Measurements from ENCODE around the gene HECW1. TPM values are rescaled to one million over a fixed set of nuclear protein-coding genes. Genes with fewer than 3 reads are reported as not detected.

The HECW1 gene
- total and polyA plus RNA-seq, 5 donors from 2014 or later, result 0.11 to 0.68 (median 0.34) TPM; not detected in 1

DNA sequence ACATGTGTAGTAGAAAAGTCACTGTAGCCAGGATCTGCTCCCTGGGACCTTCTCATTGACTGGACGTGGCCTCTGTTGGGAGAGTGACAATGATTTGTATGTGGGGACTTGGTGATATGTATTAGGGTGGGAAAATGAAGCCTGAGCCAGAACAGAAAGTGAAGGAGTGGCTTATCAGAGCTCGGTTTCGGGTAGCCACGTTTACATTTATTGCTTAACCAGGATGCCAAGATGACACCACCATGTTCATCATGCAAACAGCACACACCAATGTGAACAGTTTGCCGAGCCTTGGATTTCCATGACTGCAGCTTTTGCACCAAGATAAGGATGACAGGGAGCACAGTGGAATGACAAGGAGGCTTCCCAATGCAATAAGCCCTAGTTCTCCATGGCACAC, 357.7 kb downstream of the HECW1 start:
- H3K27me3 ChIP-seq (ENCODE audit: control insufficient read depth, insufficient read depth, low read length), result no peaks in the 10 kb centered on the region
- no peak for DNase-seq
- no peaks in the 10 kb centered on the region for H3K36me3 ChIP-seq (ENCODE audit: control insufficient read depth, insufficient read depth, low read length)
- Mint-ChIP-seq H3K27me3 (peaks cover 20% of the 10 kb centered on the region), H3K4me1 (peaks cover 0 to 2% (median 0%) of the 10 kb centered on the region in 4 donors), H3K27ac (no peak overlapping the region), H3K36me3 (no peaks in the 10 kb centered on the region), H3K9me3 (no peaks in the 10 kb centered on the region), H3K4me3 (no peak overlapping the region)
- H3K27ac ChIP-seq (ENCODE audit: insufficient read depth, low read length, poor library complexity, severe bottlenecking), result no peak overlapping the region
- no peaks in the 10 kb centered on the region for H3K4me1 ChIP-seq (ENCODE audit: control insufficient read depth, insufficient read depth, low read length, poor library complexity, severe bottlenecking)
- no peak for ATAC-seq (ENCODE audit: low read depth in 2 of 2)
- no peaks in the 10 kb centered on the region for H3K9me3 ChIP-seq (ENCODE audit: control insufficient read depth in 2 of 2, low read length in 2 of 2)
- no peak overlapping the region for H3K4me3 ChIP-seq (ENCODE audit: low read depth, low read length)

DNA sequence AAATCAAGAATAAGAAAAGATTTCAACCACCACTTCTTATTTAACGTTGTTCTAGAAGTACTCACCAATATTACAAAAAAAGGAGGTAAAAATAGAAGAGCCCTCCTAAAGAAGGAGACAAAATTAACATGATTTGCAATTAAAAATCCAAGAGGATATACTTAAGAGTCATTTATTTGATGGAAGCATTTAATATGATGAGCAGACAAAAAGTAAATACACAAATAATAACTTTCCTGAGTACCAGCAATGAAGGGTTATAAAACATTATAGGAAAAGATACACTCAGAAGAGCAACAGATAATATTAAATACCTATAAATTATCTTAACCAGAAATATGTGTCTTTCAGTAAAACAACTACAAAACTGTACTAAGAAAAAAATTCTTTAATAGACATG, 363.5 kb downstream of the HECW1 start:
- Histone ChIP-seq H3K4me3 (ENCODE audit: low read depth, low read length) (no peak overlapping the region), H3K9me3 (ENCODE audit: control insufficient read depth in 2 of 2, low read length in 2 of 2) (no peaks in the 10 kb centered on the region), H3K27ac (ENCODE audit: insufficient read depth, low read length, poor library complexity, severe bottlenecking) (no peak overlapping the region), H3K4me1 (ENCODE audit: control insufficient read depth, insufficient read depth, low read length, poor library complexity, severe bottlenecking) (peaks cover 4% of the 10 kb centered on the region), H3K36me3 (ENCODE audit: control insufficient read depth, insufficient read depth, low read length) (no peaks in the 10 kb centered on the region), H3K27me3 (ENCODE audit: control insufficient read depth, insufficient read depth, low read length) (no peaks in the 10 kb centered on the region)
- H3K27me3 Mint-ChIP-seq, result peaks cover 17% of the 10 kb centered on the region
- H3K9me3 Mint-ChIP-seq, result peaks cover 0 to 2% (median 0%) of the 10 kb centered on the region in 7 donors
- peaks cover 0 to 14% (median 3%) of the 10 kb centered on the region in 4 donors for H3K4me1 Mint-ChIP-seq
- no peak overlapping the region for H3K27ac Mint-ChIP-seq
- no peak for ATAC-seq (ENCODE audit: low read depth in 2 of 2)
- H3K36me3 Mint-ChIP-seq, result no peaks in the 10 kb centered on the region
- no peak overlapping the region for H3K4me3 Mint-ChIP-seq
- DNase-seq, result no peak

DNA sequence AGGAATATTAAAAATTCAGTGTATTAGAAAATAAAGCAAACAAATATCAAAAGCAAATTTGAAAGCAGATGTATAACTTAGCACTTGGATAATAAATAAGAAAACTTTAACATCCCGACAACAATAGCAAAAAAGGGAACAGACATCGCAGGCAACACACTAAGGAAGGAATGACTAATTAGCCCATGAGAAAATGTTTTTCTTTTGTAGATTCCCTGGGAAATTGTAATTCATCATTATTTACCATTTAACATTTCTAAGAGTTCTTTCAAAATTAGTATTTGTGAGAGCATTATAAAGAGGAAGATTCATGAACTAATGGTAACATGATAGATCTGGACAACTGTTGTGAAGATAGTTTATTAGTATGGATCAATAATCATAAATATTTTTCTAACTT, 364.4 kb downstream of the HECW1 start:
- H3K27me3 Mint-ChIP-seq, result peaks cover 17% of the 10 kb centered on the region
- no peaks in the 10 kb centered on the region for H3K27me3 ChIP-seq (ENCODE audit: control insufficient read depth, insufficient read depth, low read length)
- no peaks in the 10 kb centered on the region for H3K9me3 ChIP-seq (ENCODE audit: control insufficient read depth in 2 of 2, low read length in 2 of 2)
- H3K27ac Mint-ChIP-seq, result no peak overlapping the region
- peaks cover 0 to 2% (median 0%) of the 10 kb centered on the region in 7 donors for H3K9me3 Mint-ChIP-seq
- no peak overlapping the region for H3K27ac ChIP-seq (ENCODE audit: insufficient read depth, low read length, poor library complexity, severe bottlenecking)
- no peaks in the 10 kb centered on the region for H3K36me3 Mint-ChIP-seq
- H3K36me3 ChIP-seq (ENCODE audit: control insufficient read depth, insufficient read depth, low read length), result no peaks in the 10 kb centered on the region
- H3K4me3 Mint-ChIP-seq, result no peak overlapping the region
- no peak for ATAC-seq (ENCODE audit: low read depth in 2 of 2)
- H3K4me3 ChIP-seq (ENCODE audit: low read depth, low read length), result no peak overlapping the region
- peaks cover 4% of the 10 kb centered on the region for H3K4me1 ChIP-seq (ENCODE audit: control insufficient read depth, insufficient read depth, low read length, poor library complexity, severe bottlenecking)
- H3K4me1 Mint-ChIP-seq, result peaks cover 0 to 14% (median 3%) of the 10 kb centered on the region in 4 donors
- no peak for DNase-seq

DNA sequence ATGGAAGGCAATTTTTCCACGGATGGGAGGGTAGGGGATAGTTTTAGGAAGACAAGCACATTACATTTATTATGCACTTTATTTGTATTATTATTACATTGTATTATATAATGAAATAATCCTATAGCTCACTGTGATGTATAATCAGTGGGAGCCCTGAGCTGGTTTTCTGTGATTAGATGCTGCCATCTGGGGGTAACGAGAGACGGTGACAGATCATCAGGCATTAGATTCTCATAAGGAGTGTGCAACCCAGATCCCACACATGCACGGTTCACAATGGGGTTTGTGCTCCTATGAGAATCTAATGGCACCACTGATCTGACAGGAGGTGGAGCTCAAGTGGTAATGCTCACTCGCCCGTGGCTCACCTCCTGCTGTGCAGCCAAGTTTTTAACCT, 366.6 kb downstream of the HECW1 start:
- Mint-ChIP-seq H3K4me1 (peaks cover 0 to 14% (median 3%) of the 10 kb centered on the region in 4 donors), H3K36me3 (no peaks in the 10 kb centered on the region), H3K27ac (peak overlapping the region in 1 of 3 donors; percentile 14), H3K9me3 (peaks cover 0 to 2% (median 0%) of the 10 kb centered on the region in 7 donors), H3K4me3 (no peak overlapping the region), H3K27me3 (peaks cover 6% of the 10 kb centered on the region)
- no peaks in the 10 kb centered on the region for H3K36me3 ChIP-seq (ENCODE audit: control insufficient read depth, insufficient read depth, low read length)
- DNase-seq, result peak in 1 of 3 donors; percentile 8
- no peak for ATAC-seq (ENCODE audit: low read depth in 2 of 2)
- H3K27me3 ChIP-seq (ENCODE audit: control insufficient read depth, insufficient read depth, low read length), result no peaks in the 10 kb centered on the region
- no peak overlapping the region for H3K27ac ChIP-seq (ENCODE audit: insufficient read depth, low read length, poor library complexity, severe bottlenecking)
- no peaks in the 10 kb centered on the region for H3K9me3 ChIP-seq (ENCODE audit: control insufficient read depth in 2 of 2, low read length in 2 of 2)
- H3K4me1 ChIP-seq (ENCODE audit: control insufficient read depth, insufficient read depth, low read length, poor library complexity, severe bottlenecking), result peaks cover 4% of the 10 kb centered on the region
- H3K4me3 ChIP-seq (ENCODE audit: low read depth, low read length), result no peak overlapping the region

DNA sequence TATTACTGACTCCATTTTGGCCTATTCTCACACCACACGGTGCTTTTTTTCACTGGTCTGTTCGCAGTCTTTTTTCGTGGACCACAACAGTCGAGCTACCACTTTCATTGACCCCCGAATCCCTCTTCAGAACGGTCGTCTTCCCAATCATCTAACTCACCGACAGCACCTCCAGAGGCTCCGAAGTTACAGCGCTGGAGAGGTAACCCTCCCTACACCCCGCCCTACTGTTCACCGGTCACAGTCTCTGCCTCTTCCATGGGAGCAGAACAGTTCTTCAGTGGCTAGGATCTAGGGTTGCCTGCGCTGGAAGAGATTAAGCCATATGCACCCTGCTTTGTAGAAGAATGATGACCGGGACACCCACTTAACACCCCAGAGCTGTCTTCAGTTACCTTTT, 367.1 kb downstream of the HECW1 start:
- Histone ChIP-seq H3K36me3 (ENCODE audit: control insufficient read depth, insufficient read depth, low read length) (no peaks in the 10 kb centered on the region), H3K9me3 (ENCODE audit: control insufficient read depth in 2 of 2, low read length in 2 of 2) (no peaks in the 10 kb centered on the region), H3K4me3 (ENCODE audit: low read depth, low read length) (no peak overlapping the region), H3K4me1 (ENCODE audit: control insufficient read depth, insufficient read depth, low read length, poor library complexity, severe bottlenecking) (peaks cover 4% of the 10 kb centered on the region), H3K27ac (ENCODE audit: insufficient read depth, low read length, poor library complexity, severe bottlenecking) (no peak overlapping the region), H3K27me3 (ENCODE audit: control insufficient read depth, insufficient read depth, low read length) (no peaks in the 10 kb centered on the region)
- no peak overlapping the region for H3K27ac Mint-ChIP-seq
- DNase-seq, result no peak
- no peak for ATAC-seq (ENCODE audit: low read depth in 2 of 2)
- H3K4me1 Mint-ChIP-seq, result peaks cover 0 to 14% (median 3%) of the 10 kb centered on the region in 4 donors
- H3K27me3 Mint-ChIP-seq, result peaks cover 6% of the 10 kb centered on the region
- no peak overlapping the region for H3K4me3 Mint-ChIP-seq
- no peaks in the 10 kb centered on the region for H3K36me3 Mint-ChIP-seq
- H3K9me3 Mint-ChIP-seq, result peaks cover 0 to 2% (median 0%) of the 10 kb centered on the region in 7 donors

DNA sequence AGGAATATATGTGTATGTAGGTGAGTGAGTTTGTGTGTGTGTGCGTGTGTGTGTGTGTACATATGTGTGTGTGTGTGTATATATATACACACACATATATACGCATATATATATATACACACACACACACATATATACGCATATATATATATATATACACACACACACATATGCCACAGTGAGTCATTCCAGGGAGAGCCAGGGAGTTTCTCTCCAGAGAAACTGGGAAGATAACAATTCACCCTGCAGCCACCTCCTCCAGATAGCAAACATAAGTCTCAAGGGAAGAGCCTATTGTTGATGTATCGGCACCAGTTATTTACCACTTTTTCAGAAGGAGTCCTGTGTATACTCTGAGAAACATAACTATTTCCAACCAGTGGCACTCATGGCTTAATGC, 368.1 kb downstream of the HECW1 start:
- no peaks in the 10 kb centered on the region for H3K36me3 Mint-ChIP-seq
- Histone ChIP-seq H3K36me3 (ENCODE audit: control insufficient read depth, insufficient read depth, low read length) (no peaks in the 10 kb centered on the region), H3K9me3 (ENCODE audit: control insufficient read depth in 2 of 2, low read length in 2 of 2) (no peaks in the 10 kb centered on the region), H3K4me1 (ENCODE audit: control insufficient read depth, insufficient read depth, low read length, poor library complexity, severe bottlenecking) (peaks cover 4% of the 10 kb centered on the region), H3K27me3 (ENCODE audit: control insufficient read depth, insufficient read depth, low read length) (no peaks in the 10 kb centered on the region), H3K4me3 (ENCODE audit: low read depth, low read length) (no peak overlapping the region), H3K27ac (ENCODE audit: insufficient read depth, low read length, poor library complexity, severe bottlenecking) (no peak overlapping the region)
- no peak overlapping the region for H3K27ac Mint-ChIP-seq
- H3K4me3 Mint-ChIP-seq, result no peak overlapping the region
- peaks cover 0 to 14% (median 3%) of the 10 kb centered on the region in 4 donors for H3K4me1 Mint-ChIP-seq
- DNase-seq, result no peak
- ATAC-seq (ENCODE audit: low read depth in 2 of 2), result no peak
- peaks cover 6% of the 10 kb centered on the region for H3K27me3 Mint-ChIP-seq
- H3K9me3 Mint-ChIP-seq, result peaks cover 0 to 2% (median 0%) of the 10 kb centered on the region in 7 donors

DNA sequence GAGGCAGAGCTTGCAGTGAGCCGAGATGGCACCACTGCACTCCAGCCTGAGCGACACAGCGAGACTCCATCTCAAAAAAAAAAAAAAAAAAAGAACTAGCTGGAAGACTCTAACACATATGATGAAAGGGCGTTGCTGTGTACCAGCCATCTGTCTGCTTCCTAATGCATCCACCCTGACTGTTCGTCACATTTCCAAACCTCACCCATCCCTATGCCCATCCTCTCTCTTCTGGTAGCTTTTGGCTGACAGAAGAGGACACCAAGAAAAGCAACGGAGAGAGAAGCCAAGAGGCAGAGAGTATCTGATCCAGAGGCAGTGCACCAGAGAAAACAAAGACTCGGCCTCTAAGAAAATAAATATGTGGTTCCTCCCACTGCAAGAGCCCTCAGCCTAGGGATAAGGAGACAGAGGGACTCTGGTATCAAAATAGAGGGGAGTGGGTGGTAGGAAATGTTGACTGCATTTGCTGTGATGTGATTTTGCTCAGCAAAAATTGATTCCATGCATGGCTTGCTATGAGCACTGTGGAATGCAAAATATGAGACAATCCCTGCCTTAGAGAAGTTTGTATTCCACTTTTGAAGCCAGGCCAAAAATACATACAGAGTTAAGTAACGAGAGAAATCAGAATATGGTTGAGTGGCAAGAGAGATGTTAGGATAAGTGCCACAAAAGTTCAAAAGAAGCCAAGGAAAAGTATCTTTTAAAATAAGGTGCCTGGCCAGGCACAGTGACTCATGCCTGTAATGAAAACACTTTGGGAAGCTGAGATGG, 369.6 kb downstream of the HECW1 start:
- no peaks in the 10 kb centered on the region for H3K27me3 ChIP-seq (ENCODE audit: control insufficient read depth, insufficient read depth, low read length)
- no peaks in the 10 kb centered on the region for H3K36me3 Mint-ChIP-seq
- peaks cover 0 to 9% (median 3%) of the 10 kb centered on the region in 4 donors for H3K4me1 Mint-ChIP-seq
- no peak overlapping the region for H3K27ac ChIP-seq (ENCODE audit: insufficient read depth, low read length, poor library complexity, severe bottlenecking)
- H3K4me1 ChIP-seq (ENCODE audit: control insufficient read depth, insufficient read depth, low read length, poor library complexity, severe bottlenecking), result peaks cover 4% of the 10 kb centered on the region
- no peak overlapping the region for H3K4me3 Mint-ChIP-seq
- no peak for ATAC-seq (ENCODE audit: low read depth in 2 of 2)
- H3K9me3 ChIP-seq (ENCODE audit: control insufficient read depth in 2 of 2, low read length in 2 of 2), result no peaks in the 10 kb centered on the region
- no peak for DNase-seq
- peaks cover 6% of the 10 kb centered on the region for H3K27me3 Mint-ChIP-seq
- H3K27ac Mint-ChIP-seq, result no peak overlapping the region
- no peaks in the 10 kb centered on the region for H3K36me3 ChIP-seq (ENCODE audit: control insufficient read depth, insufficient read depth, low read length)
- no peak overlapping the region for H3K4me3 ChIP-seq (ENCODE audit: low read depth, low read length)
- peaks cover 0 to 2% (median 0%) of the 10 kb centered on the region in 7 donors for H3K9me3 Mint-ChIP-seq
